IMR-90 (cell line): Measurements from ENCODE around the gene PC. TPM values are rescaled to one million over a fixed set of nuclear protein-coding genes. Genes with fewer than 3 reads are reported as not detected.
A peak's percentile ranks its signal among the peaks of the same experiment; 100 is the strongest.

Experiments
- ATAC-seq: fragments of 200-7000 bp; cut with Tn5 transposase; 2 replicates; pipeline ENCODE4 v1.9.1; 2020; ENCODE audit warnings: low read depth, mild to moderate bottlenecking, moderate library complexity
- BruUV-seq: library from RNA; stranded (reverse); fragments of 400-500 nt; replicated peaks from 2 replicates; lab custom pipeline; 2021; lab: Mats Ljungman, UMichigan
- CTCF ChIA-PET: fragments of 300-600 bp; formaldehyde crosslinking; extraction: SDS; loops from one replicate; lab custom pipeline; 2021; ENCODE audit warnings: antibody characterized with exemption; lab: Yijun Ruan, JAX
- POLR2A ChIA-PET: fragments of 300-600 bp; sonication (Branson Sonifier 250); formaldehyde crosslinking; loops from one replicate; lab custom pipeline; 2022; ENCODE audit warnings: antibody characterized with exemption; ENCODE audit not compliant: unreplicated experiment; lab: Charles Lee
- DNase-seq: peaks from one replicate; pipeline ENCODE4 v3.0.0; 2013
- H2AFZ ChIP-seq: replicated peaks from 2 replicates; pipeline ENCODE3; 2013; ENCODE audit warnings: low read length, mild to moderate bottlenecking; ENCODE audit not compliant: poor library complexity
- H2AK5ac ChIP-seq: 2 replicates; pipeline ENCODE4 v1.6.1; 2013; ENCODE audit warnings: low read depth, low read length, inconsistent platforms
- H2AK9ac ChIP-seq: replicated peaks from 2 replicates; pipeline ENCODE3; 2013; ENCODE audit warnings: mild to moderate bottlenecking, low read depth, low read length, moderate library complexity; ENCODE audit not compliant: poor library complexity
- H2BK120ac ChIP-seq: 2 replicates; pipeline ENCODE4 v1.6.1; 2013; ENCODE audit warnings: low read depth, low read length, inconsistent platforms
- H2BK15ac ChIP-seq: 3 replicates; pipeline ENCODE4 v1.6.1; 2013; ENCODE audit warnings: low read depth, low read length, inconsistent platforms
- H2BK20ac ChIP-seq: 2 replicates; pipeline ENCODE4 v1.6.1; 2013; ENCODE audit warnings: low read depth, mild to moderate bottlenecking, inconsistent platforms, low read length, moderate library complexity
- H2BK5ac ChIP-seq: 2 replicates; pipeline ENCODE4 v1.6.1; 2013; ENCODE audit warnings: mild to moderate bottlenecking, low read depth, low read length, inconsistent platforms; ENCODE audit not compliant: poor library complexity, severe bottlenecking
- H3K14ac ChIP-seq: replicated peaks from 2 replicates; pipeline ENCODE4 v1.6.1; 2013; ENCODE audit warnings: low read depth, low read length, inconsistent platforms
- H3K18ac ChIP-seq: 2 replicates; pipeline ENCODE4 v1.6.1; 2013; ENCODE audit warnings: low read depth, low read length, control low read depth
- H3K23ac ChIP-seq: 2 replicates; pipeline ENCODE4 v1.6.1; 2013; ENCODE audit warnings: low read depth, low read length, inconsistent platforms
- H3K27ac ChIP-seq: 2 replicates; pipeline ENCODE4 v1.5.1; 2013; ENCODE audit warnings: mild to moderate bottlenecking, control low read depth, low read length; ENCODE audit not compliant: insufficient read depth
- H3K27me3 ChIP-seq: 2 replicates; pipeline ENCODE4 v1.6.1; 2013; ENCODE audit warnings: low read length; ENCODE audit not compliant: control insufficient read depth, insufficient read depth
- H3K36me3 ChIP-seq: 2 replicates; pipeline ENCODE4 v1.6.1; 2013; ENCODE audit warnings: low read length, mixed read lengths; ENCODE audit not compliant: control insufficient read depth, insufficient read depth
- H3K4ac ChIP-seq: 2 replicates; pipeline ENCODE4 v1.6.1; 2013; ENCODE audit warnings: low read depth, low read length, inconsistent platforms
- H3K4me1 ChIP-seq: 2 replicates; pipeline ENCODE4 v1.6.1; 2013; ENCODE audit warnings: low read length, mixed read lengths; ENCODE audit not compliant: control insufficient read depth, insufficient read depth
- H3K4me2 ChIP-seq: 2 replicates; pipeline ENCODE4 v1.6.1; 2013; ENCODE audit warnings: low read depth, mild to moderate bottlenecking, control low read depth, low read length, moderate library complexity
- H3K4me3 ChIP-seq: 2 replicates; pipeline ENCODE4 v1.5.1; 2013; ENCODE audit warnings: low read depth, mild to moderate bottlenecking, control low read depth, low read length, moderate library complexity; ENCODE audit not compliant: insufficient read depth
- H3K56ac ChIP-seq: 2 replicates; pipeline ENCODE4 v1.6.1; 2013; ENCODE audit warnings: low read length, inconsistent platforms; ENCODE audit not compliant: insufficient read depth; ENCODE audit errors: extremely low read depth
- H3K79me1 ChIP-seq, 2 experiments: 2 replicates each; pipeline ENCODE4 v1.6.1; 2013; ENCODE audit warnings: low read length in 2 of 2, inconsistent platforms in 1 of 2, low read depth in 1 of 2
- H3K9ac ChIP-seq: 2 replicates; pipeline ENCODE4 v1.6.1; 2013; ENCODE audit warnings: low read depth, low read length, control low read depth
- H3K9me1 ChIP-seq: 2 replicates; pipeline ENCODE4 v1.6.1; 2013; ENCODE audit warnings: low read length, inconsistent platforms; ENCODE audit not compliant: insufficient read depth
- H3K9me3 ChIP-seq: 2 replicates; pipeline ENCODE4 v1.6.1; 2013; ENCODE audit warnings: low read length; ENCODE audit not compliant: control insufficient read depth, insufficient read depth
- H4K20me1 ChIP-seq: 2 replicates; pipeline ENCODE4 v1.6.1; 2013; ENCODE audit warnings: low read length, inconsistent platforms; ENCODE audit not compliant: insufficient read depth
- H4K5ac ChIP-seq: 2 replicates; pipeline ENCODE4 v1.6.1; 2013; ENCODE audit warnings: mild to moderate bottlenecking, low read depth, low read length, control low read depth
- H4K8ac ChIP-seq, 2 experiments: 2 replicates each; pipeline ENCODE4 v1.6.1; 2013; ENCODE audit warnings: low read depth in 2 of 2, low read length in 2 of 2, control low read depth in 1 of 2, inconsistent platforms in 1 of 2
- H4K91ac ChIP-seq: 2 replicates; pipeline ENCODE4 v1.6.1; 2013; ENCODE audit warnings: low read depth, low read length, inconsistent platforms; ENCODE audit not compliant: insufficient read depth
- CEBPB ChIP-seq: IDR thresholded peaks from 2 replicates; pipeline ENCODE4 v1.6.1; 2012; ENCODE audit warnings: low read depth, low read length, improper control_type of control experiment
- CTCF ChIP-seq: conservative IDR thresholded peaks from 2 replicates; pipeline ENCODE4 v1.5.1; 2012; ENCODE audit warnings: mild to moderate bottlenecking, low read depth, low read length, improper control_type of control experiment
- FOS ChIP-seq: fragments of 150-350 bp; IDR thresholded peaks from 2 replicates; pipeline ENCODE4 v1.6.1; 2016; ENCODE audit warnings: low read depth, low read length
- MAFK ChIP-seq: IDR thresholded peaks from 2 replicates; pipeline ENCODE4 v1.6.1; 2012; ENCODE audit warnings: low read depth, low read length, improper control_type of control experiment
- MAZ ChIP-seq: IDR thresholded peaks from 2 replicates; pipeline ENCODE4 v1.6.1; 2012; ENCODE audit warnings: low read depth, mild to moderate bottlenecking, low read length, improper control_type of control experiment, moderate library complexity, borderline replicate concordance
- NFE2L2 ChIP-seq: fragments of 150-350 bp; IDR thresholded peaks from 2 replicates; pipeline ENCODE4 v1.6.1; 2016; ENCODE audit warnings: low read depth, mild to moderate bottlenecking, low read length
- POLR2A ChIP-seq: IDR thresholded peaks from 2 replicates; pipeline ENCODE4 v1.6.1; 2012; ENCODE audit warnings: mild to moderate bottlenecking, low read depth, low read length
- RCOR1 ChIP-seq: IDR thresholded peaks from 2 replicates; pipeline ENCODE4 v1.6.1; 2012; ENCODE audit warnings: mild to moderate bottlenecking, low read length, improper control_type of control experiment; ENCODE audit not compliant: insufficient replicate concordance
- RFX5 ChIP-seq: IDR thresholded peaks from 2 replicates; pipeline ENCODE4 v1.8.0; 2012; ENCODE audit warnings: low read depth, mild to moderate bottlenecking, low read length, moderate library complexity
- whole genome bisulfite sequencing, 2 experiments: methylation state at CpG; one replicate each; pipeline versions ENCODE4 v1.1.5 to v1.1.7; 2013; ENCODE audit warnings: missing lambda C conversion rate in 2 of 2; ENCODE audit not compliant: insufficient read length in 1 of 2; ENCODE audit errors: extremely low coverage in 2 of 2; 5-methylcytosine and 5-hydroxymethylcytosine counted together
- dilution Hi-C: fragments of 300-500 bp; cut with HindIII; formaldehyde crosslinking; loops from one replicate; pipeline ENCODE4 v1.14.3; 2018; ENCODE audit warnings: low sequenced_read_pairs; ENCODE audit not compliant: unreplicated experiment
- in situ Hi-C: fragments of 300-500 bp; cut with MboI; formaldehyde crosslinking; loops from 3 replicates; pipeline ENCODE4 v1.14.3; 2019; ENCODE audit warnings: low sequenced_read_pairs, inconsistent platforms, mixed read lengths
- intact Hi-C: fragments of 100-400 bp; cut with micrococcal nuclease; formaldehyde crosslinking; loops from 2 replicates; pipeline ENCODE4 v1.10.0; 2022
- polyA plus RNA-seq, 3 experiments: library from polyadenylated mRNA; depleted of rRNA; stranded (reverse); fragments of >200 nt; gene quantifications; 2 replicates each; pipeline ENCODE4 v1.2.3, GENCODE V29; 2012; ENCODE audit warnings: low replicate concordance in 1 of 3
- total RNA-seq: library from RNA; depleted of rRNA; stranded (reverse); fragments of >200 nt; gene quantifications from 2 replicates; pipeline ENCODE4 v1.2.3, GENCODE V29; 2012

PC gene
- total and polyA plus RNA-seq, 2 of the 4 experiments (the other 2 are of a cell fraction), result 13.6 to 15.7 TPM

DNA sequence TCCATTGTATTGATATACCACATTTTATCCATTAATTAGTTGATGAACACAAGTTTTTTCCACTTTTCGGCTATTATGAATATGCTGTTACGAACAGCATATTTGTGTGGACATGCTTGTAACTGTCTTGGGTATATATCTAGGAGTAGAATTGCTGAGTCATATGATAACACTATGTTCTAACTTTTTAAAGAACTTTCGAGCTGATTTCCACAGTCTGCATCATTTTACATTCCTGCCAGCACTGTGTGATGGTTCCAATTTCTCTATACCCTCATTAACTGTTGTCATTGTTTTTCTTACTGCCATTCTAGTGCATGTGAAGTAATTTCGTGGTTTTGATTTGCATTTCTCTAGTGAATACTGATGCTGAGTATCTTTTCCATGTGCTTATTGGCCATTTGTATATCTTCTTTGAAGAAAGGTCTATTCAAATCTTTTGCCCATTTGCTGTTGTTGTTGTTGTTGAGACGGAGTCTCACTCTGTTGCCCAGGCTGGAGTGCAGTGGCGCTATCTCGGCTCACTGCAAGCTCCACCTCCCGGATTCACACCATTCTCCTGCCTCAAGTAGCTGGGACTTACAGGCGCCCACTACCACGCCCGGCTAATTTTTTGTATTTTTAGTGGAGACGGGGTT, 122.3 kb downstream of the PC start:
- ATAC-seq, result peak; percentile 79
- Histone ChIP-seq H3K9me3 (no peaks in the 10 kb centered on the region), H4K5ac (no peak overlapping the region; the same call in 1 of the 2 replicates), H3K4me1 (peaks cover 6% of the 10 kb centered on the region), H3K23ac (no peak overlapping the region), H3K14ac (no peak overlapping the region), H2BK5ac (peak overlapping the region; percentile 91), H3K4ac (no peak overlapping the region), H3K9ac (no peak overlapping the region), H3K4me2 (no peak overlapping the region), H2AK9ac (no peak overlapping the region), H3K27ac (peak overlapping the region; percentile 71; the same call in 1 of the 2 replicates), H3K4me3 (no peak overlapping the region), H4K91ac (no peak overlapping the region), H3K9me1 (no peaks in the 10 kb centered on the region), H3K18ac (no peak overlapping the region), H4K20me1 (no peaks in the 10 kb centered on the region; the same call in 1 of the 2 replicates), H4K8ac (peak overlapping the region; percentile 32 to 78; a peak in 2 of 4 replicates), H3K36me3 (peaks cover 10% of the 10 kb centered on the region; the same call in 1 of the 2 replicates), H2BK120ac (no peak overlapping the region; the same call in none of the 2 replicates), H2AK5ac (no peak overlapping the region), H2AFZ (no peak overlapping the region), H2BK15ac (no peak overlapping the region), H3K79me1 (peaks cover 24 to 38% of the 10 kb centered on the region in 2 experiments), H3K56ac (no peak overlapping the region), H3K27me3 (no peaks in the 10 kb centered on the region), H2BK20ac (no peak overlapping the region)
- in situ Hi-C loops, result loop anchor here (10.0 kb wide), 1 partner anchor 261 kb away; no protein-coding TSS in a partner anchor
- CTCF ChIA-PET, result interaction anchor here (0.5 kb wide), 1 partner anchor 25 kb away, joined by 6 read pairs; no protein-coding TSS in a partner anchor
- POLR2A ChIA-PET, result no interaction called here
- DNase-seq, result peak; percentile 65
- no CpG with 5 or more reads among the region's 12 CpGs for WGBS, 2 experiments
- BruUV-seq, result no TSS peak
- dilution Hi-C loops, result no loop called here
- TF ChIP-seq CTCF, result no peak
- TF ChIP-seq RCOR1, result no peak
- no peak for TF ChIP-seq MAZ
- no peak for TF ChIP-seq RFX5
- TF ChIP-seq MAFK, result peak; percentile 94
- TF ChIP-seq FOS, result 0 out of 2 replicates have a peak, but pooled peaks have one; percentile 11
- no peak for TF ChIP-seq POLR2A
- TF ChIP-seq NFE2L2, result peak; percentile 98
- TF ChIP-seq CEBPB, result no peak
- intact Hi-C loops, result loop anchor here (2.0 kb wide), 1 partner anchor 257 kb away; no protein-coding TSS in a partner anchor
